HG02852 (cell line): ENCODE results near the gene GNG13.
"Not testable (repeated sequence)": the region's sequence is repeated elsewhere in the genome, so short reads cannot be mapped to it uniquely, and the experiment has no call there.

Source experiments
- ATAC-seq: cut with Tn5 transposase; IDR thresholded peaks from one replicate; pipeline ENCODE4 v1.9.1; 2021; ENCODE audit warnings: mild to moderate bottlenecking, moderate library complexity; ENCODE audit not compliant: unreplicated experiment

GNG13 gene

GRCh38 chr16:832652-833336 lies 32.3 kb upstream of the GNG13 start:
- ATAC-seq: no peak

GRCh38 chr16:831571-832413 lies 31.3 kb upstream of the GNG13 start:
- ATAC-seq: no peak

- ATAC-seq: no peak
Observed at GRCh38 chr16:830871-831570, 30.5 kb upstream of the GNG13 start.

DNA sequence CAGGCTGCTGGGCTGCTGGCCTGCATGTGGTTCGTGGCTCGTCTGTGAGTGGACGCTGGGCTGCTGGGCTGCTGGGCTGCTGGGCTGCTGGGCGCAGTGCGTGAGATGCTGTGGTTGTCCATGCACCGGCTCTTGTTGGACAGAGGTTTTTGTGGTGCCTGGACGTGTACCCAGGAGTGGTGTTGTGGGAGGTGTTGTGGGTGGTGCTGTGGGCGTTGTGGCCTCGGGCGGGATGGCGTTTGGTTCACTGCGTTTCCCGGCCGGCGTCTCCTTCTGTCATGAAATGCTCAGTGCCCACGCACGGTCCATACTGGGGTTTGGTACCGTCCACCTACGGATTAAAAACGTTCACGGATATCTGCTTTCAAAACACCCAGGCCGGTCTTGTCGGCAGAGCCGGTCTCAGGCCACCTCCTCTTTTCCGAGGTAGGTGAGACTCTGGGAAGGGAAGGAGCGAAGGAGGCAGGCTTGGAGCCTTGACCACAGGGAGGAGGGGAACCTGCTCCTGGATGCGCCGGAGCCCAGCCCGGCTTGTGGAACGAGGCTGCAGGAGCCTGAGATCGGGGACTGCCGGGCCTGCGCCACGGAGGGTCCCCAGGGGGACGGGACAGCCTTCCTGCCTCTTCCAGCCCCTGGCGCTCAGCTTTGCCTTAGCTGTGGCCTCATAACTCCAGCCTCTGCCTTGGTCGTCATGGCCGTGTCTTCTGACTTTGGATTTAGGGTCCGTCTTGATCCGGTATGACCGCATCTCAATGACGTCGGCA lies 29.8 kb upstream of the GNG13 start:
- no peak for ATAC-seq

- no peak for ATAC-seq
Observed at GRCh38 chr16:828891-829290, 28.4 kb upstream of the GNG13 start.

DNA sequence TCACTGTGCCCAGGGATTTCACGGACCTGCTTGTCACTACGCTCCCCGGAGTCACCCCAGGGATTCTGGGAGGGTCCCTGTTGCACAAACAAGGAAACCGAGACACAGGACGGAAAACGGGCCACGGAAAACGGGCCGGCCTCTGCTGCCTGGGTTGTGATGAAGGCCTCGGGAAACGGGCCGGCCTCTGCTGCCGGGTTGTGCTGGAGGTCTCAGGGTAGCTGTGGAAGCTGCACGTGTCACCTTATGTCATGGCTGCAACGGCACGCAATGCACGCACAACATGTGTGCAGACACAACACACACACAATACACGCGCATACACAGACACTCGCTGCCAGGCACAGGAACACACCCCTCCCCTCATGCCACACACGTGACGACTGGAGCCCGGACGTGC lies 27.0 kb upstream of the GNG13 start:
- no peak for ATAC-seq

DNA sequence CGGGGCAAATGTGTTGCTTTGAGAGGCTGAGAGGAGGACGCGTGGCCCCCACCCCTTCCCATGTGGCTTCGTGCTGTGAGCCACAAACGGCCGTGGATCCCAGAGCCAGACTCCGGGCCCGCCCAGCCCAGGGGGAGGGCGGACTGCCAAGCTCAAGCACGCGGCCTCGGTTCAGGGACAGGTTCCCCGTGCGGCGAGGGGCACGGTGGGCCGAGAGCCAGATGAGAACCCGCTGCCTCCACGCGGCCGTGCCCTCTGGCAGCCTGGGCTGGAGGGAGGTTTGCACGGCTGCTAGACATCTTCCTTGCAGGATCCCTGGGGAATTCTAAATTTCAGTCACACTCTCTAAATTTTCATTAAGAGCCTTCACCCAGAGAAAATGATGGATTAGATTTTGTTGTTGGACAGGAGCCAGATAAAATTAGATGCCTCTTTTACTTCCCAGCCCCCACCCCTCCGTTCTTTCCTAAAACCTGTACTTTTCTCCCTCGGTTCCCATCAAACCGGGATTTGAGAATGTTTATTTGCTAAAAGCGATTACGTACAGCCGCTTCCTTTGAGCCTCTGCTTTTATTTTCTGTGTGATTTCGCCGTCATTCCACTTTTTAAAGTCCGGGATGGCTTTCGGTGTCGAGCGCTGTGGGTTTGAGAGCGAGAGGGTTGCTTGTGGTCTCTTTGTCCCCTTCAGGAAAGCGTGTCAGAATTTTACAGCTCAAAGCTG lies 25.0 kb upstream of the GNG13 start:
- ATAC-seq: no peak

GRCh38 chr16:824601-825000 lies 24.1 kb upstream of the GNG13 start:
- no peak for ATAC-seq

DNA sequence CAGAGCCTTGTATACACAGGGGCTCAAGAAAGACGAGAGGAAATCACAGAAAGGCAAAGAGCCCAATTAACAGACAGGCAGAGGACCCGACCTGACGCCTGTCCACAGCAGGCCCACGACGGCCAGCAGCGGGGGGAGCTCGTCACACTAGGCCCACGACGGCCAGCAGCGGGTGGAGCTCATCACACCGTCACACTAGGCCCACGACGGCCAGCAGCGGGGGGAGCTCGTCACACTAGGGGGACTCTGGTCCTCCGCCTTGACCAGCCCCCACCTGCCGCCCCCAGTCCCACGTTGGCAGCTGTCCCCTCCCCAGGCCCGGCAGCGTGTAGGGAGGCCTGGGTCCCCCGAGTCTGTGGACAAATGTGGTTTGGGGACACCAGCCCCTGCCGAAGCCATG lies 23.7 kb upstream of the GNG13 start:
- ATAC-seq: no peak

DNA sequence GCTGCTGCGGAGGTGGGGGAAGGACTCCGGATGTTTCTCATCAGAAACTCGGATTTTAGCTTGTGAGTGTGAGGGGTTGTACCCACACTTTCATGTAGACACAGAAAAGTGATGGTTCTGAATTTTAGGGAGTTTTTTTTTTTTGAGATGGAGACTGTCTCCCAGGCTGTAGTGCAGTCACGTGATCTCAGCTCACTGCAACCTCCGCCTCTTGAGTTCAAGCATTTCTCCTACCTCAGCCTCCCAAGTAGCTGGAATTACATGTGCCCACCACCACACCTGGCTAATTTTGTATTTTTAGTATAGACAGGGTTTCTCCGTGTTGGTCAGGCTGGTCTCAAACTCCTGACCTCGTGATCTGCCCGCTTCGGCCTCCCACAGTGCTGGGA lies 22.4 kb upstream of the GNG13 start:
- ATAC-seq: no peak

DNA sequence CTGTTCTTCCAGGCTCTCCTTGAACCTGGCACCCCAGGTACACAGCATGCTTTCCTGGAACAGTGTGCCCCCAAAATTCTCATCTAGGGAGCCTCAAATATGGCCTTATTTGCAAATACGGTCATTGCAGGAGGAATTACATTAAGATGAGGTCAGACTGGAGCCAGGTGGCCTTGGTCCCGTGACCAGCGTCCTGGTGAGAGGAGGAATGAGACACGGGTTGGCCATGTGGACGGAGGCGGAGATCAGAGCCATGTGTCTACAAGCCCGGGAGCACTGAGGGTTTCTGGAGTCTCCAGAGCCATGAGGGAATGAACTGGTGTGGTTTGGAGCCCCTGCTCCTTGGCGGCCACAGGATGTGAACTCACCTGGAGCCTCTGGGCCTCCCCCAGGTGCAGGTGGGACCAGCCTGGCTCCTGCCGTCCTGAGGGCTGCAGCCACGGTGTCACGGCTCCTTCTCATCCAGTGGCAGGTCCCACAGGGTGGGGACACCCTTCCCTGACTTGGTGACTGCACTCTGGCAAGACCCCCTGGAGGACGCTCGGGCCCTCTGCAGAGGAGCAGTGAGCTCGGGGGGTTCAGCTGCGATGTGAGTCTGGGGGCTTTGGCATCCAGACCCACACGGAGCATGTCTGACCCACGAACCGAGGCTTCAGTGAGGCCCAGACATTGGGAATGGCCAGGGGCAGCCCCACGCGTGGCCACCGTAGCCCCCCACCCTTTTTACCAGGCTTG lies 21.8 kb upstream of the GNG13 start:
- ATAC-seq: no peak

- no peak for ATAC-seq
Observed at GRCh38 chr16:821751-822150, 21.2 kb upstream of the GNG13 start.

- ATAC-seq: no peak
Observed at GRCh38 chr16:820748-821147, 20.2 kb upstream of the GNG13 start.

- ATAC-seq: not testable (repeated sequence)
Observed at GRCh38 chr16:820044-820408, 19.5 kb upstream of the GNG13 start.

- ATAC-seq: no peak
Observed at GRCh38 chr16:819336-820043, 19.0 kb upstream of the GNG13 start.

DNA sequence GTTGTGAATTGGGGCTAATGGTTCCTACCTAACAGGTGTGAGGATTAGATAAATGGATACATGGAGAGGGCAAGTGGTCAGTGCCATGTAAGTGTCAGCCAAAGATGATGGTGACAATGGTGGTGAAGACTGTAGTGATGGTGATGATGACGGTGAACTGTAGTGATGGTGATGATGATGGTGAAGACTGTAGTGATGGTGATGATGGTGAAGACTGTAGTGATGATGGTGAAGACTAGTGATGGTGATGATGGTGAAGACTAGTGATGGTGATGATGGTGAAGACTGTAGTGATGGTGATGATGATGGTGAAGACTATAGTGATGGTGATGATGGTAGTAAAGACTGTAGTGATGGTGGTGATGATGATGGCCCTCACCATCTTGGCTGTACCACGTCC lies 18.1 kb upstream of the GNG13 start:
- no peak for ATAC-seq

DNA sequence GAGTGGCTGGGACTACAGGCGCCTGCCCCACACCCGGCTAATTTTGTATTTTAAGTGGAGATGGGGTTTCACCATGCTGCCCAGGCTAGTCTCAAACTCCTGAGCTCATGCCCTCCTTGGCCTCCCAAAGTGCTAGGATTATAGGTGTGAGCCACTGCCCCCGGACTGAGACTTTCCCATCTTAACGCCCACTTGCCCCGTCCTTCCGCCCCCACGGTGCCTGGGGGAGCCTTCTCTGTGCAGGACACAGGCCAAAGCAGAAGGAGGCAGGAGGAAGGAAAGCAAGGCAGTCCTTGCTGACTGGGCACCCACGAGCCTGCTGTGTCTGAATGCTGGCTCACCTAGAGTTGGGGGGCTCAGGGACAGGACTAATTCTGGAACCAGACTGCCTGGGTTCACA lies 17.6 kb upstream of the GNG13 start:
- no peak for ATAC-seq

DNA sequence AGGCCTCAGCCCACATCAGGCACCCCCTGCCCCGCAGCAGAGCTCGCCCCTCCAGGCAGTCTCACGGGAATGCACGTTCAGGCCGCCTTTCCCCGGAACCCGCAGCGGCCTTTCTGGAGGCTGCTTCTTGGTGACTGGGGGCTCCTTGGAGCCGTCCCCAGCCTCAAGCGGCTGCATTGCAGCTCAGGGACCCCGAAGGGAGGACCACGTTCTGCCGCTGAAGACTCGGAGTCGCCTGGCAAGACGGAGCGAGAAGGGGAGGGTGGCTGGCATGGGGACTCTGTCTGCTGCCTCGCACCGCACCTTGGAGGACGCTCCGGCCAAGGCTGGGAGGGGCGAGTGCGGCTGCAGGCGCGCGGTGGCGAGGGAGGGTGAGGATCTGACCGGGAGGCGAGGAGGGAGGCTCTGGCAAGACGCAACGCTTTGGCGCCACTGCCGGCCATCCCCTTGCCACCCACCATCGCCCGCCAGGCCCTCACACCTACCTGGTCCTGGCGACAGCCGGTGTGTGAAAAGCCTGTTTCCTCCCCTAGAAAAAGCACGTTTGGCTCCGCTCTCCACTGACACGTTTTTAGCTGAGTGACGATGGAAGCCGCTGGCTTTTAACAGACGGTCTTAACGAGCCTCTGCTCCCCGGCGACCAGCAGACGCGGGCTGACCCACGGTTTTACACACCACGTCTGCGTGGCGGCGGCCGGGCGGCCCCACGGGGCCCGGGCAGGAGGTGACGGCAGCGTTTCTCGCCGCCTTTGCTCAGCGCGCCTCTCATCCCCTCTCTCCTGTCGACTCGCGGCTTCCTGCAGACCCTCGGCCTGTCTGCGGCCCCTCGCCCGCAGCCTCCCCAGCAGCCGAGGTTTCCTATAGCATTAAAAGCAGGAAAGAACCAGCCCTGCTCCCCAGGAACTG lies 16.7 kb upstream of the GNG13 start:
- no peak for ATAC-seq
